Measurements from ENCODE around the gene CDHR5.
"Not testable (repeated sequence)": the region's sequence is repeated elsewhere in the genome, so short reads cannot be mapped to it uniquely, and the experiment has no call there.

The CDHR5 gene

GRCh38 chr11:654444-654843, 29.7 kb upstream of the CDHR5 start:
- not testable (repeated sequence) for H3K9me3 Mint-ChIP-seq, H3K4me3 Mint-ChIP-seq, H3K27me3 Mint-ChIP-seq, H3K4me1 Mint-ChIP-seq, H3K27ac Mint-ChIP-seq, ATAC-seq
- H3K36me3 Mint-ChIP-seq, result peaks cover 40% of the 10 kb centered on the region

DNA sequence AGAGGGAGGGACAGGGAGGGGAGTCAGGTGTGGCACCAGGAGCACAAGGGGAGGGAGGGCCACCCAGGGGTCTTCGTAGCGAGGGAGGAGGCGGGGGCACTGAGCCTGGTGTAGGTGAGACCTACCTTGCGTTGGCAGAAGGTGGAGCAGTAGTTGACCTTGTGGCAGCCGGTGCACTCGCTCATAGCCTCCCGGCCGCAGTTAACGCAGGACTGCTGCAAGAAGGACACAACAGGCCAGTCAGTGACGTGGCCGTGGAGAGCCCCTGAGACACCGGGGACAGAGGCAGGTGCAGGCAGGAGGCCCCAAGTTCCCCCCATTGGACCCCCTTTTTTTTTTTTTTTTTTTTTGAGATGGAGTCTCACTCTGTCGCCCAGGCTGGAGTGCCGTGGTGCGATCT, 29.1 kb upstream of the CDHR5 start:
- Mint-ChIP-seq H3K4me1 (no peaks in the 10 kb centered on the region), H3K27ac (no peak overlapping the region), H3K36me3 (peaks cover 40% of the 10 kb centered on the region), H3K4me3 (no peak overlapping the region), H3K9me3 (no peaks in the 10 kb centered on the region), H3K27me3 (no peaks in the 10 kb centered on the region)
- ATAC-seq, result no peak

GRCh38 chr11:653136-653535, 28.4 kb upstream of the CDHR5 start:
- H3K4me3 Mint-ChIP-seq, H3K4me1 Mint-ChIP-seq, H3K27ac Mint-ChIP-seq, H3K9me3 Mint-ChIP-seq, ATAC-seq, H3K27me3 Mint-ChIP-seq: not testable (repeated sequence)
- peaks cover 40% of the 10 kb centered on the region for H3K36me3 Mint-ChIP-seq

DNA sequence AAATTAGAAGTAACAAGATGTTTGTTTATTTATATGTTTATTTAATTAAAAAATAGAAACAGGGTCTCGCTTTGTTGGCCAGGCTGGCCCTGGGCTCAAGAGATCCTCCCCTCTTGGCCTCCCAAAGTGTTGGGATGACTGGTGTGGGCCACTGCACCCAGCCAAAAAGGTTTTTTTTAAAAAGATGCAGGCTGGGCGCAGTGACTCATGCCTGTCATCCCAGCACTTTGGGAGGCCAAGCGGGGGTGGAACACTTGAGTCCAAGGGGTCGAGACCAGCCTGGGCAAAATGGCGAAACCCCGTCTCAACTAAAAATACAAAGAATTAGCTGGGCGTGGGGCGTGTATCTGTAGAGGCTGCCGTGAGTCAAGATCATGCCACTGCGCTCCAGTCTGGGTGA, 25.7 kb upstream of the CDHR5 start:
- Mint-ChIP-seq H3K27me3 (no peaks in the 10 kb centered on the region), H3K36me3 (peaks cover 32% of the 10 kb centered on the region), H3K4me1 (no peaks in the 10 kb centered on the region), H3K27ac (no peak overlapping the region), H3K4me3 (no peak overlapping the region), H3K9me3 (no peaks in the 10 kb centered on the region)
- ATAC-seq, result no peak

DNA sequence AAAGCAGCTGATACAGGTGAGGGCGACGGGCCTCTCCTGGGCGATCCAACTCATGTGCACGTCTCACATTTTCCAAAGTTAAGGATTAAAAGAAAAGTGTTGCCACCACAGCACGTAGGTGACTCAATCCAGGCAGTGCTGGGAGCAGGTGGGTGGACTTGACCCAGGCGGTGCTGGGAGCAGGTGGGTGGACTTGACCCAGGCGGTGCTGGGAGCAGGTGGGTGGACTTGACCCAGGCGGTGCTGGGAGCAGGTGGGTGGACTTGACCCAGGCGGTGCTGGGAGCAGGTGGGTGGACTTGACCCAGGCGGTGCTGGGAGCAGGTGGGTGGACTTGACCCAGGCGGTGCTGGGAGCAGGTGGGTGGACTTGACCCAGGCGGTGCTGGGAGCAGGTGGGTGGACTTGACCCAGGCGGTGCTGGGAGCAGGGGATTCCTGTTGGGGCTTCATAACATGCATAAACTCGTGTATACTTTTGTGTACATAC, 23.0 kb upstream of the CDHR5 start:
- peaks cover 27% of the 10 kb centered on the region for H3K36me3 Mint-ChIP-seq
- not testable (repeated sequence) for H3K27ac Mint-ChIP-seq, ATAC-seq, H3K27me3 Mint-ChIP-seq, H3K9me3 Mint-ChIP-seq, H3K4me1 Mint-ChIP-seq, H3K4me3 Mint-ChIP-seq

- Mint-ChIP-seq H3K27me3 (no peaks in the 10 kb centered on the region), H3K9me3 (no peaks in the 10 kb centered on the region), H3K4me3 (no peak overlapping the region), H3K36me3 (peaks cover 12% of the 10 kb centered on the region), H3K27ac (no peak overlapping the region), H3K4me1 (no peaks in the 10 kb centered on the region)
- no peak for ATAC-seq
These were observed 21.5 kb upstream of the CDHR5 start for GRCh38 chr11:646214-646613.

DNA sequence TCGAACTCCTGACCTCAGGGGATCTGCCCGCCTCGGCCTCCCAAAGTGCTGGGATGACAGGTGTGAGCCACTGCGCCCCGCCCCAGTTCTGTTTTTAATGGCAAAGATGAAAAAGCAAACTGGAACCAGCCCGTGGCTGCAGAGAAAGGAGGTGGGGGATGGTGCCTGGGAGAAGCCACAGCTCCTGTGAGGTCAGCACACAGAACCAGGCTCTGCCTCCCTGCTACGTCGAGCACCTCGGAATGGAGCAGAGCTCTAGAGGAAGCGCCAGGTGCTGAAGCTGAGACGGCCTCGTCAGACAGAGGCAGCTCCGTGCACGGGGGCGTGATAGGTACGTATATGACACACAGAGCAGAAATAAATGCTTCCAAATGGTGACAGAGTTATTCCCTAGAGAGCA, 20.8 kb upstream of the CDHR5 start:
- H3K27ac Mint-ChIP-seq, result no peak overlapping the region
- no peak overlapping the region for H3K4me3 Mint-ChIP-seq
- no peak for ATAC-seq
- no peaks in the 10 kb centered on the region for H3K9me3 Mint-ChIP-seq
- peaks cover 3% of the 10 kb centered on the region for H3K27me3 Mint-ChIP-seq
- peaks cover 2% of the 10 kb centered on the region for H3K4me1 Mint-ChIP-seq
- H3K36me3 Mint-ChIP-seq, result peaks cover 6% of the 10 kb centered on the region

- peaks cover 9% of the 10 kb centered on the region for H3K27me3 Mint-ChIP-seq
- peaks cover 8% of the 10 kb centered on the region for H3K4me1 Mint-ChIP-seq
- peaks cover 6% of the 10 kb centered on the region for H3K36me3 Mint-ChIP-seq
- H3K4me3 Mint-ChIP-seq, result no peak overlapping the region
- no peak for ATAC-seq
- no peaks in the 10 kb centered on the region for H3K9me3 Mint-ChIP-seq
- no peak overlapping the region for H3K27ac Mint-ChIP-seq
These were observed 19.3 kb upstream of the CDHR5 start for GRCh38 chr11:643849-644738.

DNA sequence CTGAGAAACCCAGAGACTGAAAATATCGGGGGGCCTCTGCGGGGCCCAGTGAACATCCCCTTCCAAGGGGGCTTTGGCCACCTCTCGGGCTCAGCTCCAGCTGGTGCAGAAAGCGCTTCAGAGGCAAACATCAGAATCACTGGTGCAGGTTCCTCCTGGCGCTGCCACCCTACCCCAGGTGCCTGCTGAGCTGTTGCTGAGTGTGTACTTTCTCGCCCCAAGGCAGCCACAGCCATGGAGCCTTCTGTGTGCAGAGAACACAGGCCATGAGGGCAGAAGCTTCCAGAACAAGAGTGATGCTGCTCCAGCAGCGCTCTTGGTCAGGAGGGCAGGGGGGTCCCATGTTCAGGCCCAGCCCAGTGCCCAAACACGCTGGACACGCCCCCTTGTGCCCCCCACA, 18.6 kb upstream of the CDHR5 start:
- Mint-ChIP-seq H3K9me3 (no peaks in the 10 kb centered on the region), H3K4me1 (peaks cover 8% of the 10 kb centered on the region), H3K27me3 (peaks cover 16% of the 10 kb centered on the region), H3K27ac (no peak overlapping the region), H3K4me3 (no peak overlapping the region), H3K36me3 (peaks cover 6% of the 10 kb centered on the region)
- ATAC-seq, result no peak

DNA sequence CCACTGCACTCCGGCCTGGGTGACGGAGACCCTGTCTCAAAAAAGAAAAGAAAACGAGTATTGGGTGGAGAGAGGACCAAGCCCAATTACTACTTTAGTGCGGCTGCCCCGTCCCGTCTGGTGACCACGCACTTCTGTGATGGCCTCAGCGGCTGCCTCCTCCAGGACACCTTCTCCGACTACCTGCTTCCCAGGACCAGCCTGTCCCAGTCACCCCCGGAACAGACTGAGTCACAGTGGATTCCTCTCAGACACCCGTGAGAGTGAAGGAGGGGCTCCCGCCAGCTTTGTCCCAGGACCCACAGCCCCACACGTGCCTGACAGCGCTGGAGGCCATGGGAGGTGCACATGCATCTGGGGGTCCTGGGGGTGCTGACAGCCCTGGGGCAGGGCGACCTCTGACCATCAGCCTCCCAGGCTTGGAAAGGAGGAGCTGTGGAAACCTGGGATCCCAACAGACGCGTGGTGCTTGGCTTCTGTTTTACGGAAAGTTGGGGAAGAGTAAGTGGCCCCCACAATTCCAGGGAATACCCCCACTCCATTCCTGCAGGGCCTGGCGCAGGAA, 17.1 kb upstream of the CDHR5 start:
- H3K9me3 Mint-ChIP-seq, result no peaks in the 10 kb centered on the region
- H3K27me3 Mint-ChIP-seq, result peaks cover 30% of the 10 kb centered on the region
- no peak overlapping the region for H3K4me3 Mint-ChIP-seq
- peak overlapping the region; percentile 34 for H3K27ac Mint-ChIP-seq
- H3K4me1 Mint-ChIP-seq, result peaks cover 14% of the 10 kb centered on the region
- H3K36me3 Mint-ChIP-seq, result peaks cover 6% of the 10 kb centered on the region
- ATAC-seq, result no peak

GRCh38 chr11:640021-640706, 15.4 kb upstream of the CDHR5 start:
- ATAC-seq, result no peak
- H3K4me1 Mint-ChIP-seq, result peaks cover 14% of the 10 kb centered on the region
- H3K27ac Mint-ChIP-seq, result no peak overlapping the region
- peaks cover 42% of the 10 kb centered on the region for H3K27me3 Mint-ChIP-seq
- H3K4me3 Mint-ChIP-seq, result peak overlapping the region; percentile 32
- H3K36me3 Mint-ChIP-seq, result peaks cover 6% of the 10 kb centered on the region
- H3K9me3 Mint-ChIP-seq, result no peaks in the 10 kb centered on the region

DNA sequence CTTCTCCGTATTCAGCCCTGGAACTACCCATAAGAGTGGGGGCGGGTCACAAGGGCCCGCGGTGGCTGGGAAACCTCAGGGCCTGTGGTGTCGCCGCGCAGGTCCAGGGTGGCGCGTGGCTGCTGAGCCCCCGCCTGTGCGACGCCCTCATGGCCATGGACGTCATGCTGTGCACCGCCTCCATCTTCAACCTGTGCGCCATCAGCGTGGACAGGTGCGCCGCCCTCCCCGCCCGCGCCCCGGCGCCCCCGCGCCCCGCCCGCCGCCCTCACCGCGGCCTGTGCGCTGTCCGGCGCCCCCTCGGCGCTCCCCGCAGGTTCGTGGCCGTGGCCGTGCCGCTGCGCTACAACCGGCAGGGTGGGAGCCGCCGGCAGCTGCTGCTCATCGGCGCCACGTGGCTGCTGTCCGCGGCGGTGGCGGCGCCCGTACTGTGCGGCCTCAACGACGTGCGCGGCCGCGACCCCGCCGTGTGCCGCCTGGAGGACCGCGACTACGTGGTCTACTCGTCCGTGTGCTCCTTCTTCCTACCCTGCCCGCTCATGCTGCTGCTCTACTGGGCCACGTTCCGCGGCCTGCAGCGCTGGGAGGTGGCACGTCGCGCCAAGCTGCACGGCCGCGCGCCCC, 14.7 kb upstream of the CDHR5 start:
- peaks cover 42% of the 10 kb centered on the region for H3K27me3 Mint-ChIP-seq
- H3K27ac Mint-ChIP-seq, result no peak overlapping the region
- H3K36me3 Mint-ChIP-seq, result peaks cover 5% of the 10 kb centered on the region
- no peak overlapping the region for H3K4me3 Mint-ChIP-seq
- H3K9me3 Mint-ChIP-seq, result no peaks in the 10 kb centered on the region
- H3K4me1 Mint-ChIP-seq, result peaks cover 14% of the 10 kb centered on the region
- no peak for ATAC-seq

DNA sequence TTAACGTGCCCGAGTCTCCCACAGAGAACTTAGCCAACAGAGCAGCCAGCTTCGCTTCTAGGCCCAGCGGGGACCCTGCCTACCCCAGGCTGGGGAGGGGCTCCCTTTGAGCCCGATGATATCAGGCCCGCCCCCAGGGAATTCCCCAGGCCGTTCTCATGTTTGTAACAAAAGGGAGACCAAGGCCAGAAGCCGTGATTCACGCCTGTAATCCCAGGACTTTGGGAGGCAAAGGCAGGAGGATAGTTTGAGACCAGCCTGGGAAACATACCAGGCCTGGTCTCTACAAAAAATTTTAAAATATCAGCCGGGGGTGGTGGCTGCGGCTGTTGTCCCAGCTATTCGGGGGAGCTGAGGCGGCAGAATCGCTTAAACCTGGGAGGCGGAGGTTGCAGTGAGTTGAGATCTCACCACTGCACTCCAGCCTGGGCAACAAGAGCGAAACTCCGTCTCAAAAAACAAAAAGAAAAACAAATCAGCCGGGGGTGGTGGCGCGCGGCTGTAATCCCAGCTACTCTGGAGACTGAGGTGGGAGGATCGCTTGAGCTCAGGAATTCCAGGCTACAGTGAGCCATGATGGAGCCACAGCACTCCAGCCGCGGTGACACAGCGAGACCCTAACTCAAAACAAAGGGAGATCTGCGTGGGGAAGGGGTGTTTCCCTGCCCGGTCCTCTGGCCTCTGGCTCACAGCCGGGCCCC, 14.0 kb upstream of the CDHR5 start:
- Mint-ChIP-seq H3K9me3 (no peaks in the 10 kb centered on the region), H3K36me3 (no peaks in the 10 kb centered on the region), H3K27ac (no peak overlapping the region), H3K4me3 (peak overlapping the region; percentile 36), H3K4me1 (peaks cover 14% of the 10 kb centered on the region), H3K27me3 (peaks cover 42% of the 10 kb centered on the region)
- no peak for ATAC-seq

- peaks cover 14% of the 10 kb centered on the region for H3K4me1 Mint-ChIP-seq
- H3K36me3 Mint-ChIP-seq, result no peaks in the 10 kb centered on the region
- no peaks in the 10 kb centered on the region for H3K9me3 Mint-ChIP-seq
- peak overlapping the region; percentile 30 for H3K4me3 Mint-ChIP-seq
- H3K27me3 Mint-ChIP-seq, result peaks cover 42% of the 10 kb centered on the region
- H3K27ac Mint-ChIP-seq, result no peak overlapping the region
- ATAC-seq, result no peak
These were observed 13.1 kb upstream of the CDHR5 start for GRCh38 chr11:637593-638521.

Data from stimulated activated memory B cell treated with anti-CD40 and anti-IgM and Interleukin-4, amounts not matched to agents 10 μg/mL and 1 μg/mL and 100 μg/mL, for 72 hours (primary cell).